Thyroid gland (tissue), 4 donors: ENCODE results near the gene PRRT1B. TPM values are rescaled to one million over a fixed set of nuclear protein-coding genes. Genes with fewer than 3 reads are reported as not detected.

Experiments used
- DNase-seq, 2 donors: peaks; one replicate each; pipeline ENCODE4 v3.0.0-alpha.2; 2019
- H3K27ac ChIP-seq, 3 donors: fragments of 200-600 bp; sonication (generic); 1 replicate in 2 of 3; 2 replicates in 1 of 3; pipeline ENCODE4 v1.5.1; 2016 to 2019; ENCODE audit warnings: mild to moderate bottlenecking in 1 of 3, moderate library complexity in 1 of 3
- H3K27me3 ChIP-seq: fragments of 200-600 bp; sonication (generic); one replicate; pipeline ENCODE4 v1.5.1; 2019
- H3K36me3 ChIP-seq, 2 donors: fragments of 200-600 bp; sonication (generic); one replicate each; pipeline ENCODE4 v1.5.1; 2016 to 2019
- H3K4me1 ChIP-seq, 2 donors: fragments of 200-600 bp; sonication (generic); one replicate each; pipeline ENCODE4 v1.5.1; 2017 to 2019
- H3K4me3 ChIP-seq, 3 donors: fragments of 200-600 bp; sonication (generic); replicated peaks in 1 of 3; 1 replicate in 2 of 3; 2 replicates in 1 of 3; pipeline ENCODE4 v1.5.1; 2016; ENCODE audit warnings: mild to moderate bottlenecking in 1 of 3
- H3K9me3 ChIP-seq: fragments of 200-600 bp; sonication (generic); one replicate; pipeline ENCODE4 v1.5.1; 2017
- CTCF ChIP-seq, 6 experiments: fragments of 200-600 bp in 3 of 6; fragments of 450-650 bp in 3 of 6; sonication (generic) in 3 of 6; IDR thresholded peaks; one replicate each; pipeline ENCODE4 v1.5.1; 2016 to 2019; ENCODE audit warnings: antibody characterized with exemption in 6 of 6, mild to moderate bottlenecking in 2 of 6, inconsistent platforms in 1 of 6, moderate library complexity in 1 of 6
- POLR2A ChIP-seq, 2 donors: fragments of 450-650 bp; IDR thresholded peaks; one replicate each; pipeline ENCODE4 v1.6.1; 2017; ENCODE audit warnings: antibody characterized with exemption in 2 of 2, mild to moderate bottlenecking in 2 of 2, moderate library complexity in 1 of 2
- WGBS, 2 donors: methylation state at CpG; one replicate each; pipeline ENCODE4 v1.1.5; 2017; 5-methylcytosine and 5-hydroxymethylcytosine counted together
- intact Hi-C: fragments of 100-400 bp; cut with DNase I; formaldehyde crosslinking; loops from one replicate; pipeline ENCODE4 v1.15.1; 2023
- total RNA-seq, 4 donors: library from RNA; depleted of rRNA; stranded (reverse); fragments of >200 nt; gene quantifications; one replicate each; pipeline ENCODE4 v1.2.3, GENCODE V29; 2016

PRRT1B gene
- total RNA-seq, 4 donors from 2014 or later, result not detected

GRCh38 chr9:131529597-131530545 lies 15.5 kb upstream of the PRRT1B start:
- WGBS, 2 donors, result 61 to 72% methylated on average over 10 to 24 of the region's 24 CpGs
- intact Hi-C loops, result no loop called here
- TF ChIP-seq CTCF (IDR thresholded peaks at IDR 0.05) (no peak), POLR2A (IDR thresholded peaks at IDR 0.05) (no peak)
- Histone ChIP-seq H3K36me3 (peaks cover 30 to 31% of the 10 kb centered on the region in 2 donors), H3K27me3 (no peaks in the 10 kb centered on the region), H3K27ac (peak overlapping the region in 2 of 3 donors; percentile 70 to 89), H3K4me1 (peaks cover 13 to 14% of the 10 kb centered on the region in 2 donors), H3K9me3 (no peaks in the 10 kb centered on the region), H3K4me3 (peak overlapping the region in 2 of 3 donors; percentile 91 to 98)
- DNase-seq, result no peak

GRCh38 chr9:131530546-131530919 lies 14.8 kb upstream of the PRRT1B start:
- peaks cover 24 to 25% of the 10 kb centered on the region in 2 donors for H3K36me3 ChIP-seq
- H3K9me3 ChIP-seq, result no peaks in the 10 kb centered on the region
- 0 to 10% methylated on average over 10 to 12 of the region's 29 CpGs for WGBS, 2 donors
- DNase-seq, result peak; percentile 75 to 76
- peaks cover 14 to 15% of the 10 kb centered on the region in 2 donors for H3K4me1 ChIP-seq
- H3K4me3 ChIP-seq, result peak overlapping the region; percentile 80 to 98 (median 91)
- H3K27me3 ChIP-seq, result no peaks in the 10 kb centered on the region
- peak overlapping the region; percentile 27 to 89 (median 70) for H3K27ac ChIP-seq
- intact Hi-C loops, result no loop called here
- TF ChIP-seq POLR2A (IDR thresholded peaks at IDR 0.05) (no peak), CTCF (IDR thresholded peaks at IDR 0.05) (peak in 1 of 6 experiments; percentile 14)

- intact Hi-C loops, result no loop called here
- TF ChIP-seq POLR2A (IDR thresholded peaks at IDR 0.05), result peak in 1 of 2 donors; percentile 80
- no peak for TF ChIP-seq CTCF (IDR thresholded peaks at IDR 0.05)
- H3K27me3 ChIP-seq, result no peaks in the 10 kb centered on the region
- WGBS, 2 donors, result 20 to 35% methylated on average over 2 to 19 of the region's 103 CpGs
- H3K27ac ChIP-seq, result peak within 1 kb of the TSS; percentile 65 to 89 (median 70)
- peaks cover 18% of the 10 kb centered on the region in 2 donors for H3K36me3 ChIP-seq
- H3K4me3 ChIP-seq, result peak within 1 kb of the TSS; percentile 80 to 98 (median 91)
- DNase-seq, result peak; percentile 76
- peaks cover 14 to 15% of the 10 kb centered on the region in 2 donors for H3K4me1 ChIP-seq
- H3K9me3 ChIP-seq, result no peaks in the 10 kb centered on the region
Observed at GRCh38 chr9:131530920-131531832, 14.1 kb upstream of the PRRT1B start, which contains the start of gene UCK1. Gene UCK1 (minus strand): TSS chr9:131531263. CDS start chr9:131531174, 89 bp downstream.

- 41 to 62% methylated on average over 8 of the region's 8 CpGs for WGBS, 2 donors
- TF ChIP-seq POLR2A (IDR thresholded peaks at IDR 0.05) (no peak), CTCF (IDR thresholded peaks at IDR 0.05) (no peak)
- Histone ChIP-seq H3K27ac (no peak overlapping the region), H3K27me3 (no peaks in the 10 kb centered on the region), H3K4me3 (no peak overlapping the region), H3K9me3 (no peaks in the 10 kb centered on the region), H3K36me3 (no peaks in the 10 kb centered on the region), H3K4me1 (peaks cover 12 to 14% of the 10 kb centered on the region in 2 donors)
- intact Hi-C loops, result no loop called here
- DNase-seq, result peak; percentile 51 to 57
Observed at GRCh38 chr9:131534721-131535237, 10.5 kb upstream of the PRRT1B start.
